ENCODE results near the gene CAND1. TPM values are rescaled to one million over a fixed set of nuclear protein-coding genes. Genes with fewer than 3 reads are reported as not detected.
A peak's percentile ranks its signal among the peaks of the same experiment; 100 is the strongest.

The CAND1 gene
- total RNA-seq, 1 experiment from 2014 or later = 236 TPM

- ChIA-PET POLR2A (no interaction called here), CTCF (no interaction called here)
- ATAC-seq (no peak), DNase-seq (ENCODE audit: low spot score) (no peak)
- H3K4me1 Mint-ChIP-seq = peaks cover 59% of the 10 kb centered on the region
- TF ChIP-seq RORB (CRISPR knock-in tag; IDR thresholded peaks at IDR 0.05) (no peak), ERG (CRISPR knock-in tag; IDR thresholded peaks at IDR 0.05) (no peak), AFF4 (CRISPR knock-in tag; IDR thresholded peaks at IDR 0.05; ENCODE audit: borderline replicate concordance) (no peak), ZNF138 (CRISPR knock-in tag; conservative IDR thresholded peaks at IDR 0.05) (no peak), RELA (CRISPR knock-in tag; IDR thresholded peaks at IDR 0.05; ENCODE audit: borderline replicate concordance) (no peak), E2F4 (CRISPR knock-in tag; IDR thresholded peaks at IDR 0.05; ENCODE audit: borderline replicate concordance, low read depth) (no peak), NFYB (CRISPR knock-in tag; conservative IDR thresholded peaks at IDR 0.05; ENCODE audit: low read depth) (no peak), FOXJ3 (CRISPR knock-in tag; IDR thresholded peaks at IDR 0.05; ENCODE audit: borderline replicate concordance) (no peak), TP53 (CRISPR knock-in tag; IDR thresholded peaks at IDR 0.05) (no peak), ZNF671 (CRISPR knock-in tag; IDR thresholded peaks at IDR 0.05) (no peak)
- TF ChIP-seq, protein P1, sequence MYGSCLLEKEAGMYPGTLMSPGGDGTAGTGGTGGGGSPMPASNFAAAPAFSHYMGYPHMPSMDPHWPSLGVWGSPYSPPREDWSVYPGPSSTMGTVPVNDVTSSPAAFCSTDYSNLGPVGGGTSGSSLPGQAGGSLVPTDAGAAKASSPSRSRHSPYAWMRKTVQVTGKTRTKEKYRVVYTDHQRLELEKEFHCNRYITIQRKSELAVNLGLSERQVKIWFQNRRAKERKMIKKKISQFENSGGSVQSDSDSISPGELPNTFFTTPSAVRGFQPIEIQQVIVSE (CRISPR knock-in tag; IDR thresholded peaks at IDR 0.05; ENCODE audit: borderline replicate concordance) = no peak
- TF ChIP-seq, protein P2, sequence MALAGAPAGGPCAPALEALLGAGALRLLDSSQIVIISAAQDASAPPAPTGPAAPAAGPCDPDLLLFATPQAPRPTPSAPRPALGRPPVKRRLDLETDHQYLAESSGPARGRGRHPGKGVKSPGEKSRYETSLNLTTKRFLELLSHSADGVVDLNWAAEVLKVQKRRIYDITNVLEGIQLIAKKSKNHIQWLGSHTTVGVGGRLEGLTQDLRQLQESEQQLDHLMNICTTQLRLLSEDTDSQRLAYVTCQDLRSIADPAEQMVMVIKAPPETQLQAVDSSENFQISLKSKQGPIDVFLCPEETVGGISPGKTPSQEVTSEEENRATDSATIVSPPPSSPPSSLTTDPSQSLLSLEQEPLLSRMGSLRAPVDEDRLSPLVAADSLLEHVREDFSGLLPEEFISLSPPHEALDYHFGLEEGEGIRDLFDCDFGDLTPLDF (CRISPR knock-in tag; IDR thresholded peaks at IDR 0.05) = no peak
- H3K27ac Mint-ChIP-seq = peak overlapping the region; percentile 17; the same call in 1 of the 2 replicates
- H3K9me3 Mint-ChIP-seq = no peaks in the 10 kb centered on the region
- no peaks in the 10 kb centered on the region for H3K27me3 Mint-ChIP-seq (ENCODE audit: low read depth)
- no peak overlapping the region for H3K4me3 Mint-ChIP-seq
- no peaks in the 10 kb centered on the region; the same call in 1 of the 2 replicates for H3K36me3 Mint-ChIP-seq
Observed at GRCh38 chr12:67274186-67274585, 5.0 kb downstream of the CAND1 start.

DNA sequence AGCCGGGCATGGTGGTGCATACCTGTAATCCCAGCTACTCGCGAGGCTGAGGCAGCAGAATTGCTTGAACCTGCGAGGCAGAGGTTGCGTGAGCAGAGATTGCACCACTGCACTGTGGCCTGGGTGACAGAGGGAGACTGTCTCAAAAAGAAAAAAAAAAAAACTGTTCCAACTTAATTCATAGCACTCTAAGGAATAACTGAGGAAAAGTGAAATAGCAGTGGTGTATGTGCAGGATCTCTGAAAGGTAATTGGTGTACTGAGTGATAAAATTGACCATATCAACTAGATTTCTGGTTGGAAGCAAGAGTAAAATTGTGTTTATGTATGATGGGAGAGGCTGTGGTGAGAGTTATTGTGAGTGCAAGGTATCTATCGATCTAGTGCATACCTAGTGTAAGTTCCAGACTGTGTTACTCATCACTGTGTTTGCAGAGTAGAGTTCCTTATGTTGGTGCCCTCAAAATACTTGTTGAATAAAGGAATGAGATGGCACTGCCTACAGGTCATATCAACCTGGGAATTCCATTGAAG, 6.3 kb downstream of the CAND1 start:
- Mint-ChIP-seq H3K9me3 (no peaks in the 10 kb centered on the region), H3K4me3 (no peak overlapping the region), H3K4me1 (peaks cover 59% of the 10 kb centered on the region), H3K36me3 (no peaks in the 10 kb centered on the region; the same call in 1 of the 2 replicates), H3K27me3 (ENCODE audit: low read depth) (no peaks in the 10 kb centered on the region), H3K27ac (peak overlapping the region; percentile 29; the same call in 1 of the 2 replicates)
- TF ChIP-seq NFATC4 (CRISPR knock-in tag; IDR thresholded peaks at IDR 0.05) = no peak
- TF ChIP-seq RELA (CRISPR knock-in tag; IDR thresholded peaks at IDR 0.05; ENCODE audit: borderline replicate concordance) = no peak
- TF ChIP-seq NFE2L1 (CRISPR knock-in tag; IDR thresholded peaks at IDR 0.05) = no peak
- TF ChIP-seq USF1 (CRISPR knock-in tag; IDR thresholded peaks at IDR 0.05) = no peak
- TF ChIP-seq CREM (CRISPR knock-in tag; IDR thresholded peaks at IDR 0.05) = no peak
- no peak for TF ChIP-seq E2F4 (CRISPR knock-in tag; IDR thresholded peaks at IDR 0.05; ENCODE audit: borderline replicate concordance, low read depth)
- TF ChIP-seq, protein P3, sequence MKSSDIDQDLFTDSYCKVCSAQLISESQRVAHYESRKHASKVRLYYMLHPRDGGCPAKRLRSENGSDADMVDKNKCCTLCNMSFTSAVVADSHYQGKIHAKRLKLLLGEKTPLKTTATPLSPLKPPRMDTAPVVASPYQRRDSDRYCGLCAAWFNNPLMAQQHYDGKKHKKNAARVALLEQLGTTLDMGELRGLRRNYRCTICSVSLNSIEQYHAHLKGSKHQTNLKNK (CRISPR knock-in tag; IDR thresholded peaks at IDR 0.05) = no peak
- no peak for TF ChIP-seq HMGA2 (CRISPR knock-in tag; IDR thresholded peaks at IDR 0.05)
- no peak for TF ChIP-seq SMAD4 (CRISPR knock-in tag; IDR thresholded peaks at IDR 0.05)
- no peak for TF ChIP-seq ZNF121 (CRISPR knock-in tag; IDR thresholded peaks at IDR 0.05)
- no peak for DNase-seq (ENCODE audit: low spot score)
- ChIA-PET POLR2A (no interaction called here), CTCF (no interaction called here)
- no peak for ATAC-seq

Measured in WTC11 (cell line).